ENCODE data around the gene CLDN4.

CLDN4 gene

DNA sequence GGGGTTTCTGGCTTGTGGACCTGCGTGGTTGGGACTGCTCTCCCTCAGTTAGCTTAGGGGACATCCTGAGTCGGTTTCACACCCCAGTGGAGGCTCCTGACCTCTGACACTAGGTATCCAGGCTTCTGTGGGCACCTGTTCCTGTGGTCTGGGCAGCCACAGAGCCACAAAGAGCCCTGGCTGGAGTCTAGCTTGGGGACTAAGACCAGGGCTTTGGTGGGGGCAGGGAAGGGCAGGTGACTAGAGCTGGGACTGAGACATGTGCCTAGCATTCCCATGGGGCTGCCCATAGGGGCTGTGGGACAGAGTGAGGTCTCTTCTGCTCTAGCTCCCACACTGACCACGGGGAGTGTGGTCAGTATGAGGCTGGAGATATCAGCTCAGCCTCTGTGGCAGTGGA lies 26.1 kb downstream of the CLDN4 start:
- H3K9ac ChIP-seq (ENCODE audit: low read depth in 1 of 2, low read length in 2 of 2), result no peak overlapping the region
- H3K4me3 ChIP-seq (ENCODE audit: low read depth in 1 of 2, low read length in 2 of 2), result no peak overlapping the region
- no peak overlapping the region for H3K27ac ChIP-seq (ENCODE audit: low read depth, low read length)
- H3K9me3 ChIP-seq (ENCODE audit: control insufficient read depth in 1 of 2, low read length in 2 of 2), result no peaks in the 10 kb centered on the region
- H3K27me3 ChIP-seq (ENCODE audit: control insufficient read depth in 1 of 2, insufficient read depth in 2 of 2, low read length in 2 of 2), result no peaks in the 10 kb centered on the region
- peaks cover 0 to 3% of the 10 kb centered on the region in 2 donors for H3K4me1 ChIP-seq (ENCODE audit: control insufficient read depth in 1 of 2, insufficient read depth in 2 of 2, low read length in 2 of 2)
- H3K36me3 ChIP-seq (ENCODE audit: control insufficient read depth in 1 of 2, insufficient read depth in 2 of 2, low read length in 2 of 2), result no peaks in the 10 kb centered on the region

DNA sequence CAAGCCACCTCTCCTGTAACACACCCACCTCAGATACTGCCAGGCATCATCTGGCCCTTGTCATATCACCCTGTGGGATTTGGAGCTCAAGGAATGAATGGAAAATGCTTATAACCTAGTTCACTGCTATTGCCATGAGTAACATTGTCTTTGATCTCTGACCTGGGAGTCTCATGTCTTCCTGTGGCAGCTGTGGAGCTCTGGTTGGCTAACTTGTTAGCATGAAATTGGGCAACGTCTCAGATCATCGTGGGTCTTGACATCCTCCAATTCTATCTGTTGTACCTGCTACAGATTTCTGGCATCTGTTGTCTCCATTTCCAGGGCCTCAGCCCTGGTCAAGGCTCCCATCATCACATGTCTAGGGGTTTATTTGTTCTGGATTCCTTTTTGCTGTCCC lies 28.0 kb downstream of the CLDN4 start:
- no peak overlapping the region for H3K27ac ChIP-seq (ENCODE audit: low read depth, low read length)
- H3K4me1 ChIP-seq (ENCODE audit: control insufficient read depth in 1 of 2, insufficient read depth in 2 of 2, low read length in 2 of 2), result peaks cover 0 to 3% of the 10 kb centered on the region in 2 donors
- no peaks in the 10 kb centered on the region for H3K27me3 ChIP-seq (ENCODE audit: control insufficient read depth in 1 of 2, insufficient read depth in 2 of 2, low read length in 2 of 2)
- no peaks in the 10 kb centered on the region for H3K36me3 ChIP-seq (ENCODE audit: control insufficient read depth in 1 of 2, insufficient read depth in 2 of 2, low read length in 2 of 2)
- no peak overlapping the region for H3K9ac ChIP-seq (ENCODE audit: low read depth in 1 of 2, low read length in 2 of 2)
- H3K4me3 ChIP-seq (ENCODE audit: low read depth in 1 of 2, low read length in 2 of 2), result no peak overlapping the region
- no peaks in the 10 kb centered on the region for H3K9me3 ChIP-seq (ENCODE audit: control insufficient read depth in 1 of 2, low read length in 2 of 2)

- Histone ChIP-seq H3K4me3 (ENCODE audit: low read depth in 1 of 2, low read length in 2 of 2) (no peak within 1 kb of the TSS), H3K36me3 (ENCODE audit: control insufficient read depth in 1 of 2, insufficient read depth in 2 of 2, low read length in 2 of 2) (no peaks in the 10 kb centered on the region), H3K9ac (ENCODE audit: low read depth in 1 of 2, low read length in 2 of 2) (no peak within 1 kb of the TSS), H3K27me3 (ENCODE audit: control insufficient read depth in 1 of 2, insufficient read depth in 2 of 2, low read length in 2 of 2) (no peaks in the 10 kb centered on the region), H3K4me1 (ENCODE audit: control insufficient read depth in 1 of 2, insufficient read depth in 2 of 2, low read length in 2 of 2) (peaks cover 0 to under 1% of the 10 kb centered on the region in 2 donors), H3K9me3 (ENCODE audit: control insufficient read depth in 1 of 2, low read length in 2 of 2) (no peaks in the 10 kb centered on the region), H3K27ac (ENCODE audit: low read depth, low read length) (no peak within 1 kb of the TSS)
Observed at GRCh38 chr7:73860859-73861258, 30.1 kb downstream of the CLDN4 start, which contains the start of gene TMEM270. TMEM270 (plus strand) TSS chr7:73861159; CDS start chr7:73861195, 36 bp downstream.

DNA sequence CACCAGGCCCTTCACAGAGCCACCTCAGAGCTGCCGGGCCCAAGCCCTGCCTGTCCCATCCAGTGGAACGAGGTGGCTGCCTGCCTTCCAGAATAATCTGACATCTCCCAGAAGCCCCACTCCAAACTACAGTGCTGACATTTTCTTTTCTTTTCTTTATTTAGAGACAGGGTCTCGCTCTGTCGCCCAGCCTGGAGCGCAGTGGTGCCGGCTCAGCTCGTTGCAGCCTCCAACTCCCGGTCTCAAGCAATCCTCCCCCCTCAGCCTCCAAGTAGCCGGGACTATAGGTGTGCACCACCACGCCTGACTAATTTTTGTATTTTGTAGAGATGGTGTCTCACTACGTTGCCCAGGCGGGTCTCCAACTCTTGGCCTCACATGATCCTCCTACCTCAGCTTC lies 30.5 kb downstream of the CLDN4 start:
- Histone ChIP-seq H3K9ac (ENCODE audit: low read depth in 1 of 2, low read length in 2 of 2) (no peak overlapping the region), H3K36me3 (ENCODE audit: control insufficient read depth in 1 of 2, insufficient read depth in 2 of 2, low read length in 2 of 2) (no peaks in the 10 kb centered on the region), H3K9me3 (ENCODE audit: control insufficient read depth in 1 of 2, low read length in 2 of 2) (no peaks in the 10 kb centered on the region), H3K4me3 (ENCODE audit: low read depth in 1 of 2, low read length in 2 of 2) (no peak overlapping the region), H3K4me1 (ENCODE audit: control insufficient read depth in 1 of 2, insufficient read depth in 2 of 2, low read length in 2 of 2) (no peaks in the 10 kb centered on the region), H3K27me3 (ENCODE audit: control insufficient read depth in 1 of 2, insufficient read depth in 2 of 2, low read length in 2 of 2) (no peaks in the 10 kb centered on the region), H3K27ac (ENCODE audit: low read depth, low read length) (no peak overlapping the region)

- H3K9me3 ChIP-seq (ENCODE audit: control insufficient read depth in 1 of 2, low read length in 2 of 2), result no peaks in the 10 kb centered on the region
- peaks cover 4 to 7% of the 10 kb centered on the region in 2 donors for H3K4me1 ChIP-seq (ENCODE audit: control insufficient read depth in 1 of 2, insufficient read depth in 2 of 2, low read length in 2 of 2)
- H3K27ac ChIP-seq (ENCODE audit: low read depth, low read length), result no peak overlapping the region
- no peaks in the 10 kb centered on the region for H3K27me3 ChIP-seq (ENCODE audit: control insufficient read depth in 1 of 2, insufficient read depth in 2 of 2, low read length in 2 of 2)
- no peak overlapping the region for H3K4me3 ChIP-seq (ENCODE audit: low read depth in 1 of 2, low read length in 2 of 2)
- H3K36me3 ChIP-seq (ENCODE audit: control insufficient read depth in 1 of 2, insufficient read depth in 2 of 2, low read length in 2 of 2), result no peaks in the 10 kb centered on the region
- no peak overlapping the region for H3K9ac ChIP-seq (ENCODE audit: low read depth in 1 of 2, low read length in 2 of 2)
Observed at GRCh38 chr7:73864981-73865711, 34.4 kb downstream of the CLDN4 start.

GRCh38 chr7:73865738-73866445 lies 35.1 kb downstream of the CLDN4 start:
- H3K27ac ChIP-seq (ENCODE audit: low read depth, low read length), result no peak overlapping the region
- H3K9me3 ChIP-seq (ENCODE audit: control insufficient read depth in 1 of 2, low read length in 2 of 2), result no peaks in the 10 kb centered on the region
- H3K4me1 ChIP-seq (ENCODE audit: control insufficient read depth in 1 of 2, insufficient read depth in 2 of 2, low read length in 2 of 2), result peaks cover 10 to 12% of the 10 kb centered on the region in 2 donors
- no peak overlapping the region for H3K9ac ChIP-seq (ENCODE audit: low read depth in 1 of 2, low read length in 2 of 2)
- no peaks in the 10 kb centered on the region for H3K27me3 ChIP-seq (ENCODE audit: control insufficient read depth in 1 of 2, insufficient read depth in 2 of 2, low read length in 2 of 2)
- H3K36me3 ChIP-seq (ENCODE audit: control insufficient read depth in 1 of 2, insufficient read depth in 2 of 2, low read length in 2 of 2), result no peaks in the 10 kb centered on the region
- no peak overlapping the region for H3K4me3 ChIP-seq (ENCODE audit: low read depth in 1 of 2, low read length in 2 of 2)

GRCh38 chr7:73866446-73866767 lies 35.6 kb downstream of the CLDN4 start:
- H3K36me3 ChIP-seq (ENCODE audit: control insufficient read depth in 1 of 2, insufficient read depth in 2 of 2, low read length in 2 of 2), result no peaks in the 10 kb centered on the region
- H3K27me3 ChIP-seq (ENCODE audit: control insufficient read depth in 1 of 2, insufficient read depth in 2 of 2, low read length in 2 of 2), result no peaks in the 10 kb centered on the region
- no peaks in the 10 kb centered on the region for H3K9me3 ChIP-seq (ENCODE audit: control insufficient read depth in 1 of 2, low read length in 2 of 2)
- H3K4me3 ChIP-seq (ENCODE audit: low read depth in 1 of 2, low read length in 2 of 2), result no peak overlapping the region
- H3K9ac ChIP-seq (ENCODE audit: low read depth in 1 of 2, low read length in 2 of 2), result no peak overlapping the region
- H3K27ac ChIP-seq (ENCODE audit: low read depth, low read length), result no peak overlapping the region
- H3K4me1 ChIP-seq (ENCODE audit: control insufficient read depth in 1 of 2, insufficient read depth in 2 of 2, low read length in 2 of 2), result peaks cover 15 to 17% of the 10 kb centered on the region in 2 donors

DNA sequence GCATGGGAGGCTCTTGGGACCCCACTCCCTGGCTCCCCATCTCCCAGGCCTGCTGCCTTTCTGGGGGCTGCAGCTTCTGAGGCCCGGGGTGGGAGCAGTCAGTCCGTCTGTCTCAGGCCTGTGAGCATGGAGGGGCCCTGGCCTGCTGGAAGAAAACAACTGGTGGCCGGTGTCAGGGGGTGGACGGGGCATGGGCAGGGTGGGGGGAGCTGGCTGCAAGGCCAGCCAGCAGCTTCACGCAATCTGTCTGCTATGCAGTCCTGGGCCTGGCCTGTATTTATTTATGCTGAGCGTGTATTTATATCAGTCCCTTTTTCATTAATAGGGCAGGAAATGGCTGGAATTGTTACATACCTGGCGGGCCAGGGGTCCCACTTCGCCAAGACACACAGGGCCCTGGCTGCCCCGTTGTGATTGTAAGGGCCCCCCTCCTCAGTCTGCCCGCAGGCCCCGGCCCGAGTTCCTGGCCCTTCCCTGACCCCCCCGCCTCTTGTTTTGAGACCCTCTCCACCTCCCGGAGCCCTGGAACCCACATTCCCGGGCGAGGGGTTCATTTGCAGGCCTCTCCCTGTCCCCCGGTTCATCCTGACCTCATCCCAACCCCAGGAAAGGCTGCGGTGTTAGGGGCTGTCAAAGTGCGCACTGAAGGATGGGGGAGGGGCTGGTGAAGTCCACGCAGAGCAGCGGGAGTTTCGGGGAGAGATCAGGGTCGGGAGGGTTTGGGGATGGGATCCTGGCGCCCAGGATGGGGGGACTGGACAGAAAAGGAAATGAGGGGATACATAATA lies 38.4 kb downstream of the CLDN4 start:
- peaks cover 22 to 26% of the 10 kb centered on the region in 2 donors for H3K4me1 ChIP-seq (ENCODE audit: control insufficient read depth in 1 of 2, insufficient read depth in 2 of 2, low read length in 2 of 2)
- H3K9me3 ChIP-seq (ENCODE audit: control insufficient read depth in 1 of 2, low read length in 2 of 2), result no peaks in the 10 kb centered on the region
- no peak overlapping the region for H3K4me3 ChIP-seq (ENCODE audit: low read depth in 1 of 2, low read length in 2 of 2)
- no peaks in the 10 kb centered on the region for H3K36me3 ChIP-seq (ENCODE audit: control insufficient read depth in 1 of 2, insufficient read depth in 2 of 2, low read length in 2 of 2)
- no peak overlapping the region for H3K9ac ChIP-seq (ENCODE audit: low read depth in 1 of 2, low read length in 2 of 2)
- H3K27ac ChIP-seq (ENCODE audit: low read depth, low read length), result no peak overlapping the region
- H3K27me3 ChIP-seq (ENCODE audit: control insufficient read depth in 1 of 2, insufficient read depth in 2 of 2, low read length in 2 of 2), result no peaks in the 10 kb centered on the region

DNA sequence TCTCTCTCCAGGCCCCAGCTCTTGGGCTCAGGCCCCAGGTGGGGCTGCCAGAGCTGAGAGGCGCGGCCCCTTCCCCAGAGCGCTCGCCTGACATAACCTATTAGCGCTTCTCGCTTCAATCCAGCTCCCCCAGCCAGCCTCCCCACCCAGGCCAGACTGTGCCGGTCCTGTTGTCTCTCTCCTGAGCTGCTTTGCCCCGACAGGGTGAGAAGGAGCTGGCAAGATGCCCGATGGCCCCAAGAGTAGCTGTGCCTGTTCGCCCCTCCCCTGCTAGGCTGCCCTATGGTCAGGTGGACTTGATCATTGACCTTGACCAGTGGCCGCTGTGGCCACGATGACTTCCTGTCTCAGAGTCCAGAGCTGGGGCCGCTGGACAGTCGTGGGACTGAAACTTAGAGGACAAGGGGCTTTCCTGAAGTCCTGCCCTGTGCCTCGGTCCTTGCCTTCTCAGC lies 39.3 kb downstream of the CLDN4 start:
- H3K9me3 ChIP-seq (ENCODE audit: control insufficient read depth in 1 of 2, low read length in 2 of 2), result no peaks in the 10 kb centered on the region
- no peaks in the 10 kb centered on the region for H3K27me3 ChIP-seq (ENCODE audit: control insufficient read depth in 1 of 2, insufficient read depth in 2 of 2, low read length in 2 of 2)
- H3K36me3 ChIP-seq (ENCODE audit: control insufficient read depth in 1 of 2, insufficient read depth in 2 of 2, low read length in 2 of 2), result no peaks in the 10 kb centered on the region
- peaks cover 22 to 26% of the 10 kb centered on the region in 2 donors for H3K4me1 ChIP-seq (ENCODE audit: control insufficient read depth in 1 of 2, insufficient read depth in 2 of 2, low read length in 2 of 2)
- H3K9ac ChIP-seq (ENCODE audit: low read depth in 1 of 2, low read length in 2 of 2), result no peak overlapping the region
- H3K4me3 ChIP-seq (ENCODE audit: low read depth in 1 of 2, low read length in 2 of 2), result no peak overlapping the region
- no peak overlapping the region for H3K27ac ChIP-seq (ENCODE audit: low read depth, low read length)

Data from duodenal mucosa (tissue), 2 donors.